ENCODE data around the gene IGSF8.
"Not testable (repeated sequence)": the region's sequence is repeated elsewhere in the genome, so short reads cannot be mapped to it uniquely, and the experiment has no call there.

The IGSF8 gene

DNA sequence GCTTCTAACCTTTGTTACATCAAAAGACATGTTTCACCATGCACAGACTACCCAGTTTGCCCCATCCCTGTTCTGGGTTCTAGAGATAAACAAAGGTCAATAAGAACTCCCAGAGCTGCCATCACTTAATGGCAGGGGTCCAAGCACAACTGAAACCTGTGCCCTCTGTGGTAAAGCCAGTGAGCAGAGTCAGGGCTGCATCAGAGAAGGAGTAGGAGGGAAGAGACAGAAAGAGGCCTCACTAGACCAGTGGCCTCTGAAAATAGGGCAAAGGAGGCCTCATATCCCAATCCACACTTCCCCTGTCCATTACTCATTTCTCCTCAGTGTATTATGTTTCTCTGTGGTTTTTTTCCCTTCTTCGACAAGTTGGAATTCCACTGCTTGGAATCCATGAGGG, 27.3 kb upstream of the IGSF8 start:
- DNase-seq, result no peak

DNA sequence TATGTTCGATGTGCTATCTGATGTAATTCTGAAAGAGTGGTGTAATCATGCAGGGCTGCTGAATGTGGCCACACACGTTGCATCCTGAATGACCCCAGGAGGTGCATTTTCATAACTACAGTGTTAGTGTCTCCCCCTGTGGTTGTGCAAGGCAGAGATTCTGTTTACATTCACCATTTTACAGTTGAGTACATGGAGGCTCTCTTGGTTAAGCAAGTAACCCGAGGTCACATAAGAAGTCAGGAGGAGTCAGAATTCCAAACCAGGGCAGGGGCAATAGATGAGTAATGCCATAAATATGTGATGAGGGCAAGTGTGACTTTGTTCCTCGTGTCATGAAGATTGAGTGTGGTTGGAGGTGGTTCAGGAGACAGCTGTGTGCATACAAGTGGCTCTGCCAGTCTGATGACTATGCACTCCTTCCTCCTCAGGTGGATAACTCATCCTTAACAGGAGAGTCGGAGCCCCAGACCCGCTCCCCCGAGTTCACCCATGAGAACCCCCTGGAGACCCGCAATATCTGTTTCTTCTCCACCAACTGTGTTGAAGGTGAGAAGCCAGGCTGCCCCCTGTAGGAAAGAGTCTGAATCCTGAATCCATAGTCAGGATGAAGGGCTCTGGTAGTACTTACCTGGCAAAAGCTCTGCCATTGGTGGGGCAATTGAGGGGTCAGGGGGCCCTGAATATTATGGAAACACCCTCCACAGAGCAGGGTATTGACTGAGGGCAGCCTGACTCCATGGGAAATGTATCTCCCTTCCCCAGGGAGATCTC, 26.5 kb upstream of the IGSF8 start:
- no peak for DNase-seq

DNA sequence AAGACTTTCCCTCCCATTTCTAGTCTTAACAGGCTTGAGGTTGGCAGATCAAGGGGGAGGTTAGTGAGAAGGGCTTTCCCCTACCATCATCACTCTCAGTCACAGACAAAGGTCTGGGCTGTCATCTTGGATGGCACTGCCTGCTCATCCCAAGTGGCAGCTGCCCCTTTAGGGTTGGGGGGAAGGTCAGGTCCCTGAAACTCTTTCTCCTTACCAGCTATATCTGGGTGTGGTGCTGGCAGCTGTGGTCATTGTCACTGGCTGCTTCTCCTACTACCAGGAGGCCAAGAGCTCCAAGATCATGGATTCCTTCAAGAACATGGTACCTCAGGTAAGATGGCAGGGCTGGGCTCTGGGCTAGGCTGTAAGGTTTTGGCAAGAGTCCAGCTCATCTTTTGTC, 25.3 kb upstream of the IGSF8 start:
- no peak for DNase-seq

DNA sequence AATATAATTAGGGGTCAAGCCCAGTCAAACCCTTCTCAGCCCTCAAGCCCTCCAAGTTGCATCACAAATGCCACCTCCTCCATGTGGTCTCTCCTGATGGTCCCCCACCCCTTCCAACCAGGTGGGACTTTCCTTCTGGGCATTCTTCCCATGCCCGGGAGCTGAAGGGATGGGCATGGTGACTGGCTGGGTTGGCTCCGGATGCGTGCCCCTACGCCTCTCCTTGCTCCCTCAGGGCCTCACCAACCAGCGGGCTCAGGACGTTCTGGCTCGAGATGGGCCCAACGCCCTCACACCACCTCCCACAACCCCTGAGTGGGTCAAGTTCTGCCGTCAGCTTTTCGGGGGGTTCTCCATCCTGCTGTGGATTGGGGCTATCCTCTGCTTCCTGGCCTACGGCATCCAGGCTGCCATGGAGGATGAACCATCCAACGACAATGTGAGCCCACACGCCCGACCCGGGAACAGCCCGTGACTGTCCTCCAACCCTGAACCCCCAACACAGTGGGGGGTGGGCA, 24.6 kb upstream of the IGSF8 start:
- no peak for DNase-seq

DNA sequence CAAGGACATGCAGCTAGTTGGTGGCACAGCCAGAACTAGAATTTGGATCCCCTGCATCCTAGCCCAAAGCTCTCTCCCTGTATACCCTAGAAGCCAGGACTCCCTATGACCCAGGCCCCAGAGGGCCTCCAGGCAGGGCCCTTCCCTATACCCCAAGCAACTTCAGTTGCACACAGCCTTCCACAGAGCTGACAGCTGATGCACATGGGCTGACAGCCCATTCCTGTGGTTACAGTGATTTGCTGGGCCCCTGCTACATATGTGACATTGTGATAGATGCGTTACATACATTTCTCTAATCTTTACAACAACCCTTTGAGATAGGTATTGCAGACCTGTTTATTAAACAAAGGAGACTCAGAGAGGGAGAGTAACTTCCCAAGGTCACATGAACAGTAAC, 23.0 kb upstream of the IGSF8 start:
- no peak for DNase-seq

DNA sequence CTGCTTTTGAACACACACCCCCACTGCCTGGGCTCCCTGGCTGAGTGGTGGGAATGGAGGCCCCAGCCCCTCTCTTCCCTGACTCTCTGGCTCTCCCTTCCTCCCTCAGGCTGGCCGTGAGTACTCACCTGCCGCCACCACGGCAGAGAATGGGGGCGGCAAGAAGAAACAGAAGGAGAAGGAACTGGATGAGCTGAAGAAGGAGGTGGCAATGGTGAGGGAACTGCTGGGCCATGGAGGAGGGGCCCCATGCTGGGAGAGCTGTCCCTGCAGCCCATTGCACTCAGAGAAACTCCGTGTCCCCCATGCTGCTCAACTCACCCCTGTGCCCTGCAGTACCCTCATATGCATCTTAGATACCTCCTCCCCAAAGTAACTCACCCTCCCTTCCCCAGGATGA, 22.4 kb upstream of the IGSF8 start:
- no peak for DNase-seq

DNA sequence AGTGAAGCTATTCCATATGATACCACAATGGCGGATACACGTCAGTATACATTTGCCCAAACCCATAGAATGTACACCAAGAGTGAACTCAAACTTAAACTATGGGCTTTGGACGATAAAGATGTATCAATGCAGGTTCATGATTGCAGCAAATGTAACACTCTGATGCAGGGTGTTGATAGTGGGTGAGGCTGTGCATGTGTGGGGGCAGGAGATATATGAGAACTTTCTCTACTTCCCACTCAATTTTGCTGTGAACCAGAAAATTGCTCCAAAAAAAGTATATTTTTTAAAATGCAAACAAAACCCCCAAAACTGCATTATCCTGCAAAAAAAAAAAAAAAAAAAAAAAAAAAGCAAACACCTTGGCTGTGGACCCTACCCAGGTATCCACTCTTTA, 20.5 kb upstream of the IGSF8 start:
- DNase-seq, result no peak

DNA sequence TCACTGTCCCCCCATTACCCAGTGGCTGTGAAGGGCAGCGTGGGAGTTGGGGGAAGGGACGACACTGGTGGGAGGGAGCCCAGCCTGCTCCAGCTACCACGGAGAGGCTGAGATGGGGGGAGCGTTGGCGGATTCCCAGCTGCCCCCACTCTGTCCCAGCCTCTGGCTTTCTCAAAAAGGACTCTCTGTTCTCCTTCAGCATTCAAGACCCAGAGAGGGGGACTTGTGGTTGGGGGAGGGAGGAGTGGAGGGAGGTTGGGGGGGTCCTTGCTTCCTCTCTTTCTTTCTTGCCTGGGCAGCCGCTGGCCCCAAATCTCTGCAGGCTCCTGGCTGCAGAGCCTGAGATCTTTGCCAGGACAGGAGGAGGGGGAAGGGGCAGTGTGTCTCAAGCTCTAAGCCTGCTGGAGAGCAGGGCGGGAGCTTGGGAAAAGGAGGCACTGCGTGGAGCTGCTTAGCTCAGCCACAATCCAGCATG, 19.3 kb upstream of the IGSF8 start:
- no peak for DNase-seq

DNA sequence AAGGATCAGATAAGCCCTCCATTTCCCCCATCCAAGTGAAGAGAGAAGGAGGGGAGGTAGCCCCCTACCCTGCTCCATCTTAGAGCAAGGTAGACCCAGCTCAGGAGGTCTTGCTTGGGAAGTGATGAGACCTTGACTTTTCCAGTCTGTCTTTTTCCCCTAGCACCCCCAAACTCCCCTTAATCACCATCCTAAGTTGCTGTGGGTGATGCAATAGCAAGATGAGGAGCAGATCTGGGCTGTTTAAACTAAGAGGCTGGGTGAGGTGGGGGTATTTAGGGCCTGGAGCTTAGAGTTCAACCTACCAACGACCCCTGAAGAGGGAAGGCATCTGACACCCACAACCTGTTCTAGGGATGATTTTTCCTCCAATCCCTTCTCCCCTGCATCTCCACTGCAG, 18.9 kb upstream of the IGSF8 start:
- no peak for DNase-seq

DNA sequence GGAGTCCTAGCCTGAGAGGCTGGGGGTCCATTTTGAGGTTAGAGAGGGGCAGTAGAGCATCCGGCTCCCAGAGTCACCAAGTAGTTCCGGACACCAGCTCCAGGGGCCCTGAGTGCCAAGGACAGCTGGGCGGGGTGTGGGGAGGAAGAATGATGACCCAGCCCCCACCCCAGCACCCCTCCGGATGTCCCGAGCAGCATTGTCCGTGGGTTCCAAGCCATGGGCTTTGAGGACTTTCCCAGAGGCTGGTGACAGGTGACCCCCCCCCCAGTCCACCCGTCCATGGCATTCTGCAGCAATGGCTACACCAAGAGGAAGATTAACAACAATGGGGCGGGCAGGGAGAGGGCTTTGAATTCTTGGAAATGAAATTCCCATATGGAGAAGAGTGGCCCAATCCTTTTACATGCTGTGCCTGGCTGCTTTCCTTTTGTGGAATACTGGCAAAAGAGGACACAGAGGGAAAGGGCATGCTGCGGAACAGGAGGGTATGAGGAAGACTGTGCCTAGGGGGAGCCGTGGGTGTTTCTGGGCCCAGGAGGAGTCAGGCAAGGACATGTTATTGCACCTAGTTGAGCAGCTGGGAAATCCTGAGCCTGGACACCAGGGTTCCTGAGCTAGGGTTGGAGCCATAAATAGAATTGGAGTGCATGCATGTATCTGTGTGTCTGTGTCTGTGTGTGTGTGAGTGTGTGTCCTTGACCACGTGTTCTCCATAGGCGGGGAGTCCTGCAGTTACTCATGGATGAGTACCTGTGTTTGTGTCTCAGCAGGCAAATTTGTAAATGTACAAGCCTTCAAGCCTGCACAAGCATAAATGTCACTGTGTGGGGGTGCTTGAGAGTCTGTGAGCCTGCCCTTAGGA, 18.1 kb upstream of the IGSF8 start:
- DNase-seq, result no peak

DNA sequence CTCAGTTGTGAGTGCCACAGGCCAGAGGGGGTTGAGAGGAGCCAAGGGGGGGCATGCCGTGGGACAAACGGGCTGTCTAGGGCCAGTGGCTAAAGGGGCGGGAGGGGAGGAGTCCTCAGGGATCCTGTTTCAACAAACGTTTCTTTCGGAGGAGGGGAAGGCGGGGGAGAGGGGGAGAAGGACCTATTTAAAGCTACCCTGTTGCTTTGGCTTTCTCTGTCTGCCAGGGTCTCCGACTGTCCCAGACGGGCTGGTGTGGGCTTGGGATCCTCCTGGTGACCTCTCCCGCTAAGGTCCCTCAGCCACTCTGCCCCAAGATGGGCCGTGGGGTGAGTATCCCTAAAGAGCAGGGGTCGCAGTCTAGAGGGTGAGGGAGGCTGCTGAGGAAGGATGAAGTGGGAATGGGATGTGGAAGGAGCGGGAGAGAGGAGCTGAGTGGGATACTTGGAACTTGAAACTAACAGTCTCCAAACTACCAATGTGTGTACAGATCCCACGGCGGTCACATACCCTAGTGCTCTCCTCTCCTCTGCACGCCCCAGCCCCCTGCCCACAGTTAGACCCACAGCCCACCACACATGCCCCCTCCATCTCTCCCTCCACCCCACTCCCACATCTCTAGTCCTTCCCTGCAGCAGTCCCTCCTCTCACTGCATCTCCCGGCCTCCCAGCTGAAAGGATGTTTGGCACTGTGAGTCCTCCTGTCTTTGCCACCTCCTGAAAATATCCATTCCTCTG, 17.3 kb upstream of the IGSF8 start, which contains the start of gene ATP1A2:
Gene ATP1A2, plus strand, starts transcription at position 215 of the 738 bp plus-strand sequence. Its CDS starts 103 bp downstream, at position 318.
- no peak for DNase-seq

DNA sequence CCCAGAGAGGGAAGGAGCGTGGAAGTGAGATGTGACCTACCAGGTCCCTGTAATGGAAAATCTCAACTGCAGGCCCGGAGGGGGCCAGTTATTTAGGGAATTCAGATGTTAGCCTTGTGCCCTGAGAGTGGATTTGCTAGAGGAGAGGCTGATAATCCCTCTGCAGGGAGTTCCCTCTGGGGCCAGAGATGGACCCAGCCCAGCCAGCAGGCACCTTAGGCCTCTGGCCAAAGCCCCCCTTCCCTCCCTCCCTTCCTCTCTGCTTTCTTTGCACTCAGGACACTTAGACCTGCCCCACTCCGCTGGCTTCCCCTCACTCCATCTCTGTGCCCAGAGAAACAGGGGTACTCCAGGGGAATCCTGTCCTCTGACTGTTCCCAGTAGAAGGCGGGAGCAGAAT, 15.7 kb upstream of the IGSF8 start:
- no peak for DNase-seq

DNA sequence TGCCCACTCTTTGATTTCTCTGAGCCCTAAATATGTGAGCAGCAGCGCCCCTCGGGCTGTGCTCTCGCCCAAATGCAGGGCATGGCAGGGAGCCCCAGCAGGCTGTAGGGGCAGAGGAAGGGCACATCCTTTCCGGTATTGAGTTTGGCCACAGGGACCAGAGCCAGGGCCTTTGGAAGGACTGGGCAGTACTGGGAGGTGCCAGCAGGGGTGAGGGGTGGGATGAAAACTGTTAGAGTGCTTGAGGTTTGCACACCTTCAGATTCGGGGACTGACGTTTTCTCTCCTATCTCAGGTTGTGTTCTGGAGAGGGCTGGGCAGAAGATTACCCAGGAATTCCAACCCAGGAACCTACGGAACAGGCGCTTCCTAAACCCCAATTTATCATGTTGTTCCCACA, 15.0 kb upstream of the IGSF8 start:
- DNase-seq, result no peak

DNA sequence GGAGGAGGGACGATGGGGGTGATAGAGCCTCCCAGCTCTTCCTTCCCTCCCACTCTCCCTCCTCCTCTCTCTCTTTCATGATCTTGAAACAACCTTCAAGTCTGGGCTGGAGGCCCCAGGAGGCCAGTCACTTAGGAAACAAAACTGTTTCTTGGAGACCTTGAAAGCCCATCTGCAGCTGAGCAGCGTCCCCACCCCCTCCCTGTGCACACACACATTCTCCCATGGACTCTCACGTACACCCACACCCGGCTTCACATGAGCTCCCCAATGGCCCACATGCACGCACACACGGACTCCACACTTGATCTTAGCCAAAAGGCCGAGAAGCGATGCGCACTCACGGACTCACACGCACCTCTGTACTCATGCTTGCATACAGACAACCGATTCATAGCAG, 13.9 kb upstream of the IGSF8 start:
- DNase-seq, result no peak

DNA sequence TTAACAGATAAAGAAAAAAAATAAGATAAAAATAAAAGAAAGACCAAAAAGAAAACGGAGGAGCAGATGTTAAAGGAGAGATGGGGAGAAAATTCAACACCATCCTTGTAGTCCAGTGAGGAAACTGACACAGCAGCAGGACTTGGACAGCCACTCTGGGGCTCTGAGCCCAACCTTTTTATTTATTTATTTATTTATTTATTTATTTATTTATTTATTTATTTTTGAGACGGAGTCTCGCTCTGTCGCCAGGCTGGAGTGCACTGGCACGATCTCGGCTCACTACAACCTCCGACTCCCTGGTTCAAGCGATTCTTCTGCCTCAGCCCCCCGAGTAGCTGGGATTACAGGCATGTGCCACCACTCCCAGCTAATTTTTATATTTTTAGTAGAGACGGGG, 13.0 kb upstream of the IGSF8 start:
- DNase-seq, result not testable (repeated sequence)

DNA sequence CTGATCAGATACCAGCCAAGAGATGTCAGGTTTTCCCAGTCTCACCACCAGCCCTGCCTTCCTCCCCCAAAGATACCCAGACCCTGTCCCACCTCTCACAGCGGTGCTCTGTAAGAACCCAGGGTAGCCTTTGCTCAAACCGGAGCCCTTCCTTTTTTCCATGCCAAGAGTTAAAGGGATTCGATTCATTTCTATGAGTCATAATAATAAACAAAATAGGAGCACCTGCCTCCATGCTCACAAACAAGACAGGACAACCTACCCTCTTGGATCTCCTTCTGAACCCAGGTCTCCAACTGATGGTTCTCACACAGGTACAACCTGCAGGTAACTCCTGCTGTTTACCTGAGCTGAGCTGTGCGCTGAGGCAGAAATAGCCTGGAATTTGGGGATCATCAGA, 11.3 kb upstream of the IGSF8 start:
- no peak for DNase-seq

DNA sequence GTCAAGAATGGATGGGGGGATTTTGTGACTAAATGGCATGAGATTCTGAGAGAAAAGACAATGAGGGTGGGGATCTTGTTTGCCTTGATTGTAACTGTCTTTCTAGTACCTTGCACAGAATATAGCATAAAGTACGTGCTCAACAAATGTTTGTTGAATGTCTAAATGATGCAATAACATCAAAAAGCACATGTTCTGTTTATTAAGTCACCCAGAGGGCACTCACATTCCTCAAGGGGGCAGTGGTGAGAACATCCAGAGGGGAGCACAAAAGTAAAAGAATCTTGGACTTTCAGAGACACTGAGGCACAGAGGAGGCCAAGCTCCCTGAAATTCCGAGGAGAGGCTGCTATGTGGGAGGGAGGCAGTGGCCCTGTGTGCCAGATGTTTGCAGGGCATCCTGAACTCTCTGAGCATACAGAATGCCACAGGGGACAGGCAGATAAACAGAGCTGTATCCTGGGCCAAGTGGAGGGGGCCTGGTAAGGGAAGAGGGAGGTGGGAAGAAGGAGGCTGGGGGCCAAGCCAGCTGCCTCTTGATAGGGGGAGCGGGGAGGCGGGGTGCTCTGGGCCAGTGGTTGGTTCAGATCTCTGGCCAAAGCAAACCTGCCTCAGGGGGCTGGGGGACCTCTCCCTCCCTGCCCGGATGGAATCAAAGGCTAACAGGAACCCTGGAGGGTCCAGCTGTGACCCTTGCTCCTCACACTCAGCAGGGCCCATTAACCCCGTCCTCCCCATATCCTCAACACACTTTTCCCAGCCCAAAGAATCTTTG, 10.7 kb upstream of the IGSF8 start:
- DNase-seq, result peak; percentile 31

DNA sequence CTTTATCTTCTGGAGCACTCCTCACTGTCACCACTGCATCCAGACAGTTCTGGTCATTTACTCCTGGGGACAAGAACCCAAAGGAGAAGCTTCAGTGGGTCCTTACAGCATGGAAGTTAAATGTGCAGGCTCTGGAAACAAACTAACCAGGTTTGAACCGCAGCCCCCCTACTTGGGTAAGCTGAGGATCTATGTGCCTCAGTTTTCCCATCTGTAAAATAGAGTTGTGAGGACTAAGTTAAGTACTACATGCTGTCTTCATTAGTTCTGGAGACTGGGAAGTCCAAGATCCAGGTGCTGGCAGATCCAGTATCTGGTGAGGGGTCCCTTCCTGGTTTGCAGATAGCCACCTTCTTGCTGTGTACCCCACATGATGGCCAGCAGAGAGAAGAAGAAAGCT, 9.1 kb upstream of the IGSF8 start:
- no peak for DNase-seq

DNA sequence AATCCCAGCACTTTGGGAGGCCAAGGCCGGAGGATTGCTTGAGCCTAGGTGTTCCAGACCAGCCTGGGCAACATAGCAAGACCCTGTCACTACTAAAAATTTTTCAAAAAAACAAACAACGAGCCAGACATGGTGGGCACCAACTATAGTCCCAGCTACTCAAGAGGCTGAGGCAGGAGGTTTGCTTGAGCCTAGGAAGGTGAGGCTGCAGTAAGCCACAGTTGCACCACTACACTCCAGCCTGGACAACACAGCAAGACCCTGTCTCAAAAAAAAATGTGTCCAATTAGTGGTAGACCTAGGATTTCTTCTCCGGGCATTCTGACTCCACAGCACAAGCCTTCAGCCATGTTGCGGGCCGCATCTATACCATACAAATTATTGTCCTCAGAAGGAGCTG, 6.7 kb upstream of the IGSF8 start:
- no peak for DNase-seq

DNA sequence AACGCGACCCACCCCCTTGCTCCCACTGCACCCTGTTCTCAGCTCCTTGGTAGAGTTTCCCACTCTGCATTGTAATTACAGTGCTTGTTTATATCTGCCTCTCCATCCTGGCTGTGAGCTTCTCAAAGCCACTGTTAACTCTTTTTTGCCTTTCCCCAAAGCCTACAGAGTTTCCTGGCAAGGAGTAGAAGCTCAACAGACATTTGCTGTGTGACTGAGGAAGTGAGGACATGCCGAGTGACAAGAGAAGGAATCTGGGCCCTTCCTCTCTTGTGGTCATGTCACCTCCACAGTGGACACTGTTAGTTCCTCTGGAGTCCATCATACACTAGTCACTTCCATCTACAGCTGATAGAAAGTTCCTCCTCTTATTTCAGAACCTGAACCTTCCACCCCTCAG, 6.1 kb upstream of the IGSF8 start:
- peak; percentile 36 for DNase-seq

DNA sequence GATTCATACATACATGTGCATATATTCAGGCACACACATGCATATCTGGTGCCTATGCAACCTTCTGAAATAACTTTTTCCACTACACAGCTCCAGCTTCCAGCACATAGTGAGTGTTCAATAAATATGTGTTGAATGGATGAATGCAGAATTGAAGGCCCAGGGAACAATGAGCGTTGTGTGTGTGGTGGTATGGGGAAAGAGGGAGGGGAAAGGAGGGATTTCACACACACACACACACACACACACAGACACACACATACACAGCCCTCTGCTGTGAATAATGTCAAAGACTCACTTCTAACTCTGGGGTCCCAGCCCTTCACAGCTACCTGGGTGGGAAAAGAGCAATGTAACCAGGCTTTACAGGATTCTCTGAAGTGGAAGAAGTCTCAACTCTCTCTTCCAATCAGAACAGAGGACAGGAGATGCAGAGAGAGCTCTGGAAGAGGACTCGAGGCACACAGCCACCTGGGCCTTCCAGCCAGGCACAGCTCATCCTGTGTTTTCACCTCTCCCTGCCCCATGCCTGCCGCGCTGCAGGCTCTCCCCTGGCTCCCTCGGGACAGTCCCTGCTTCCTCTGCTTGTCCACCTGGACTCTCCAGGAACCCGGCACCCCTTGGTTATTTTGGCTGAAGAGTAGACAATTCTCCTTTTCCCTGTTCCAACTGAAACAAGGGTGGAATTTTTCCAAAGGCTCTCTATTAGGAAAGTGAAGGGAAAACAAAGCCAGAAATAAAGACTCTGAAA, 5.4 kb upstream of the IGSF8 start:
- DNase-seq, result no peak
